Smooth muscle cell (in vitro differentiated cells): ENCODE measurements around the gene OR5A1. TPM values are rescaled to one million over a fixed set of nuclear protein-coding genes. Genes with fewer than 3 reads are reported as not detected.

Source experiments
- DNase-seq: peaks from one replicate; lab custom pipeline; 2025; ENCODE audit not compliant: unreplicated experiment; lab: John Stamatoyannopoulos, UW
- H2AFZ ChIP-seq: fragments of 200-600 bp; sonication (generic); 2 replicates; pipeline ENCODE4 v1.6.0; 2016; ENCODE audit warnings: antibody characterized with exemption, low read depth, mild to moderate bottlenecking
- H3F3A ChIP-seq: fragments of 200-600 bp; sonication (generic); 2 replicates; pipeline ENCODE4 v1.6.0; 2017; ENCODE audit warnings: antibody characterized with exemption, low read depth
- H3K27ac ChIP-seq: fragments of 200-600 bp; sonication (generic); 2 replicates; pipeline ENCODE4 v1.5.1; 2016; ENCODE audit warnings: low read depth, mild to moderate bottlenecking
- H3K27me3 ChIP-seq: fragments of 200-600 bp; sonication (generic); 2 replicates; pipeline ENCODE4 v1.6.1; 2016; ENCODE audit warnings: low read depth, mild to moderate bottlenecking
- H3K36me3 ChIP-seq: fragments of 200-600 bp; sonication (generic); 2 replicates; pipeline ENCODE4 v1.5.1; 2016; ENCODE audit warnings: low read depth
- H3K4me1 ChIP-seq: fragments of 200-600 bp; sonication (generic); 2 replicates; pipeline ENCODE4 v1.5.1; 2016; ENCODE audit warnings: low read depth
- H3K4me2 ChIP-seq: fragments of 200-600 bp; sonication (generic); 2 replicates; pipeline ENCODE4 v1.6.0; 2016; ENCODE audit warnings: mild to moderate bottlenecking
- H3K4me3 ChIP-seq: fragments of 200-600 bp; sonication (generic); 2 replicates; pipeline ENCODE4 v1.5.1; 2016; ENCODE audit warnings: mild to moderate bottlenecking
- H3K79me2 ChIP-seq: fragments of 200-600 bp; sonication (generic); 2 replicates; pipeline ENCODE4 v1.6.0; 2016; ENCODE audit warnings: low read depth, mild to moderate bottlenecking
- H3K9ac ChIP-seq: fragments of 200-600 bp; sonication (generic); 2 replicates; pipeline ENCODE4 v1.6.0; 2016; ENCODE audit warnings: low read depth
- H3K9me3 ChIP-seq: fragments of 200-600 bp; sonication (generic); replicated peaks from 2 replicates; pipeline ENCODE4 v1.5.1; 2016; ENCODE audit warnings: low read depth
- H4K20me1 ChIP-seq: fragments of 200-600 bp; sonication (generic); 2 replicates; pipeline ENCODE4 v1.6.0; 2016; ENCODE audit warnings: low read depth
- WGBS: methylation state at CpG from one replicate; pipeline ENCODE4 v1.1.7; 2016; ENCODE audit warnings: low lambda C conversion rate; 5-methylcytosine and 5-hydroxymethylcytosine counted together
- polyA plus RNA-seq: library from polyadenylated mRNA; unstranded; fragments of >200 nt; fragmentation: Nextera tagmentation; extraction: Ambion mirVana; gene quantifications from 2 replicates; pipeline ENCODE4 v1.2.1, GENCODE V29; 2016
- total RNA-seq: library from RNA; depleted of rRNA; stranded (reverse); fragments of >200 nt; gene quantifications from 2 replicates; pipeline ENCODE4 v1.2.3, GENCODE V29; 2014
- TF ChIP-seq, protein P1 (sequence below): fragments of 200-600 bp; sonication (generic); IDR thresholded peaks from 2 replicates; pipeline ENCODE4 v1.5.1; 2017; ENCODE audit warnings: borderline replicate concordance, mild to moderate bottlenecking, antibody characterized with exemption; ENCODE audit not compliant: insufficient read depth, poor library complexity, severe bottlenecking

OR5A1 gene
- total RNA-seq (not detected in 2 replicates), polyA plus RNA-seq (not detected in 2 replicates)

DNA sequence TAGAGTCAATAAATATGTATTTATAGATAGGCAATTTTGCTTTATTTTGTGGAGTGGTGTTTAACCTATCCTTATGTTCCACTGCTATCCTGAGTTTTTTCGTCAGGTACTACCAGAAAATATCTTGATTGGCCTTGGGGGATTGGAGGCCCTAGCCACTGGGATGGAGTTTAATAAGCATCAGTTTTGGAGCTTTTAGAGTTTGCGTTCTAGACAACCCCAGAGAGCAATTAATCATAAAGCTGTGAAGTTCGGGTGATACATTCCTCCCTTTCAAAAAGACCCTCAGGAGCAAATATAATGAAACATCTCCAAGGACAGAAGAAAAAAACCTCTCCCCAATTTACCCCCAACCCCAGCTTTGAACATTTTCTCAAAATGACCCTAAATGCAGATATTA is at the start of gene OR5A1:
Gene OR5A1 (plus strand): TSS at position 301 of the 400 bp plus-strand sequence. CDS start 6,700 bp downstream, outside the sequence.
- no peak within 1 kb of the TSS for H3K27ac ChIP-seq
- H3K27me3 ChIP-seq = no peaks in the 10 kb centered on the region
- no peaks in the 10 kb centered on the region for H3K9me3 ChIP-seq
- H4K20me1 ChIP-seq = no peaks in the 10 kb centered on the region
- no peak within 1 kb of the TSS for H3K4me2 ChIP-seq
- H3K9ac ChIP-seq = no peak within 1 kb of the TSS
- no peaks in the 10 kb centered on the region for H3K4me1 ChIP-seq
- no peak for DNase-seq
- no peak within 1 kb of the TSS for H3K4me3 ChIP-seq
- no peaks in the 10 kb centered on the region for H3F3A ChIP-seq
- no peak within 1 kb of the TSS for H2AFZ ChIP-seq
- no peaks in the 10 kb centered on the region for H3K36me3 ChIP-seq
- TF ChIP-seq, protein P1, sequence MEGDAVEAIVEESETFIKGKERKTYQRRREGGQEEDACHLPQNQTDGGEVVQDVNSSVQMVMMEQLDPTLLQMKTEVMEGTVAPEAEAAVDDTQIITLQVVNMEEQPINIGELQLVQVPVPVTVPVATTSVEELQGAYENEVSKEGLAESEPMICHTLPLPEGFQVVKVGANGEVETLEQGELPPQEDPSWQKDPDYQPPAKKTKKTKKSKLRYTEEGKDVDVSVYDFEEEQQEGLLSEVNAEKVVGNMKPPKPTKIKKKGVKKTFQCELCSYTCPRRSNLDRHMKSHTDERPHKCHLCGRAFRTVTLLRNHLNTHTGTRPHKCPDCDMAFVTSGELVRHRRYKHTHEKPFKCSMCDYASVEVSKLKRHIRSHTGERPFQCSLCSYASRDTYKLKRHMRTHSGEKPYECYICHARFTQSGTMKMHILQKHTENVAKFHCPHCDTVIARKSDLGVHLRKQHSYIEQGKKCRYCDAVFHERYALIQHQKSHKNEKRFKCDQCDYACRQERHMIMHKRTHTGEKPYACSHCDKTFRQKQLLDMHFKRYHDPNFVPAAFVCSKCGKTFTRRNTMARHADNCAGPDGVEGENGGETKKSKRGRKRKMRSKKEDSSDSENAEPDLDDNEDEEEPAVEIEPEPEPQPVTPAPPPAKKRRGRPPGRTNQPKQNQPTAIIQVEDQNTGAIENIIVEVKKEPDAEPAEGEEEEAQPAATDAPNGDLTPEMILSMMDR = no peak
- H3K79me2 ChIP-seq = no peaks in the 10 kb centered on the region
- WGBS = 77% methylated on average over 3 of the region's 3 CpGs

DNA sequence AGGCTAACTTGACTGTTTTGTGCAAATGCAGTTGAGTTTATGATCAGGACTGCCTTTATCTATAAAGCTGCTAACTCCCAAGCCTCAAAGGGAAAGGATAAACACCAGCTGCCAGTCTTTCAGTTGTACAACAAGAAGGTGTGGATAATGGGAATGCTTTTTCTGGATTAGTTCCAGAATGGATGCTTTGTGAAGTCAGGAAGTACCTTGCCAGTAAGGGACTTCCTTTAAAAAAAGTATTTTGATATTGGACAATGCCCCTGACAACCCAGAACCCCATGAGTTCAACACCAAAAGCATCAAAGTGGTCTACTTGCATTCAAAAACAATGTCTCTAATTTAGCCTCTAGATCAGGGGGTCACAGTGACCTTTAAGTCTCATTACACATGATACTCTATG is 42.1 kb upstream of the OR5A1 start:
- Histone ChIP-seq H3K9me3 (no peaks in the 10 kb centered on the region), H3K4me2 (no peak overlapping the region), H3K27me3 (no peaks in the 10 kb centered on the region), H3K36me3 (no peaks in the 10 kb centered on the region), H3K9ac (no peak overlapping the region), H3K27ac (no peak overlapping the region), H2AFZ (no peak overlapping the region), H3K79me2 (no peaks in the 10 kb centered on the region), H4K20me1 (no peaks in the 10 kb centered on the region), H3K4me3 (no peak overlapping the region), H3F3A (no peaks in the 10 kb centered on the region), H3K4me1 (no peaks in the 10 kb centered on the region)
- no peak for DNase-seq
- TF ChIP-seq, protein P1 = no peak

DNA sequence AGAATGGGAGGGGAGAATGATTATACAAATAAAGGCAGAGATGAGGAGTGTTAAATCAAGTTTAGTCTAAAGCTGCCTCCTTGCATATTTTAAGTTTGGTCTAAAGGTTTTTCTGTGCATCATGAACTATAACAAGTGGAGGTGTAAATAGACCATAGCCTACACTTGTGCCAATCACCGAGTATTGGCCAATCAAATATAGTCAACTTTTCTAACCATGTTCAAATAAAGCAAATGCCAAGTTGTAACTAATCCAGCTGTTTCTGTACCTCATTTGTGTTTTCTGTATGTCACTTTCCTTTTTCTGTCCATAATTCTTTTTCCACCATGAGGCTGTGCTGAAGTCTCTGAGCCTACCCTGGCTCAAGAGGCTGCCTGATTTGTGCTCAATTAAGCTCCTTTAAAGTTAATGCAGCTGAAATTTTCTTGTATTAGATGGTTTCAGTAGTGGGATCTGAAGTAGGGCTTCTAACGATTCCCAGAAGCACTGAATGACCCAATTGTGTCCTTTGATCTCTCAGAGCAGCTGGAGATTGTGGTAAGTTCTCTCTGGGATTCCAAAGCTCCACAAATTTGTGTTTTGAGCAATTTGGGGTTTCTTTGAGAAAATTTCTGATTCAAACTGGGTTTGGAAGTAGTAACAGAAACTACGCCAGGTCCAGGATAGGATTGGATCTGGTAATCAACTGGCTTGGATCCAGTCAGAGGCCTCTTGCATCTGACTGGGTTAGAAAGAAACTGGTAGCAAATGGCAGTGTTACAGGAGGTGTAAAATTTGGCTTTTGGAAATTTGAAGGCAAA is 35.6 kb upstream of the OR5A1 start:
- Histone ChIP-seq H3K79me2 (no peaks in the 10 kb centered on the region), H3F3A (no peaks in the 10 kb centered on the region), H2AFZ (no peak overlapping the region), H3K27me3 (no peaks in the 10 kb centered on the region), H3K4me1 (no peaks in the 10 kb centered on the region), H3K9ac (no peak overlapping the region), H3K4me2 (no peak overlapping the region), H4K20me1 (no peaks in the 10 kb centered on the region), H3K9me3 (no peaks in the 10 kb centered on the region), H3K36me3 (no peaks in the 10 kb centered on the region), H3K27ac (no peak overlapping the region), H3K4me3 (no peak overlapping the region)
- TF ChIP-seq, protein P1 = no peak
- no peak for DNase-seq
- 79% methylated on average over 3 of the region's 3 CpGs for WGBS

DNA sequence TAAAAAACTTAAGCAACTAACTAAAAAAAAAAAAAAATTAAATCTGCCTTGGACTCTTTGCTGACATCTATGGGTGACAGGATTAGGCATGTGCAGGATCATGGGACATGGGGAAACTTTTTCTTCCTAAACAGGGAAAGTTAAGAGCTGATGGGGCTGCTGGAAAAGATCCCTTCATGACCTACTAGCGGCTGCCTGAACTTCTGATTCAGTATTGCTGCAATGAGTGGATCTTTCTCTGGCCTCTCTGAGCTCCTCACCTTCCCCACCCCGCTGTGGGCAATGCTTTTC is 35.1 kb upstream of the OR5A1 start:
- Histone ChIP-seq H3K36me3 (no peaks in the 10 kb centered on the region), H3K4me3 (no peak overlapping the region), H3K79me2 (no peaks in the 10 kb centered on the region), H3K27me3 (no peaks in the 10 kb centered on the region), H3K9me3 (no peaks in the 10 kb centered on the region), H3K4me1 (no peaks in the 10 kb centered on the region), H2AFZ (no peak overlapping the region), H3F3A (no peaks in the 10 kb centered on the region), H3K9ac (no peak overlapping the region), H3K27ac (no peak overlapping the region), H4K20me1 (no peaks in the 10 kb centered on the region), H3K4me2 (no peak overlapping the region)
- no peak for DNase-seq
- TF ChIP-seq, protein P1 = no peak
- WGBS = 52% methylated on average over 2 of the region's 2 CpGs
